ENCODE data around the gene SIVA1. TPM values are rescaled to one million over a fixed set of nuclear protein-coding genes. Genes with fewer than 3 reads are reported as not detected.

The SIVA1 gene
- total and polyA plus RNA-seq, 8 donors = 29.1 to 136 (median 42.6) TPM

DNA sequence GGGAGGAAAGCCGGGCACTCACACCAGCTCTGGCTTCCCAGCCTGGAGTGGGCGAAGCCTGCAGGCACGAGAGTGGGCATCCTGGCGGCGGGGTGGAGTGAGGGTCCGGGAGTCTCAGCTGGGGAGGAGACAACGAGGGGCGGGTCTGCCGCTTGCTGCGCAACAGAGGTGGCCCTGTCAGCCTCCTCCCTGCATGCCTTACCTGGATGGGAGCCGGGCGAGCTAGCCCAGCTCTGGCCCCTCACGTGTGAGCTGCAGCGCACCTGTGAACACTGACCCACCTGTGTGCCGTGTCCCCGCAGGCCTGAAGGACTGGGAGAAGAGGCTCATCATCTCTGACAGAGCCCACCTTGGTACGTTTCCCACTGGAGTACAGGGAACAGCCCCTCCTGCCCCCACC is 13.9 kb upstream of the SIVA1 start:
- H3K4me3 ChIP-seq = no peak overlapping the region
- no peaks in the 10 kb centered on the region for H3K9me3 ChIP-seq
- no peak for FAIRE-seq
- ATAC-seq = no peak
- H3K27me3 ChIP-seq = no peaks in the 10 kb centered on the region
- no peak overlapping the region for H3K27ac ChIP-seq
- WGBS, 2 donors = 94% methylated on average over 17 of the region's 17 CpGs
- TF ChIP-seq, protein P1, sequence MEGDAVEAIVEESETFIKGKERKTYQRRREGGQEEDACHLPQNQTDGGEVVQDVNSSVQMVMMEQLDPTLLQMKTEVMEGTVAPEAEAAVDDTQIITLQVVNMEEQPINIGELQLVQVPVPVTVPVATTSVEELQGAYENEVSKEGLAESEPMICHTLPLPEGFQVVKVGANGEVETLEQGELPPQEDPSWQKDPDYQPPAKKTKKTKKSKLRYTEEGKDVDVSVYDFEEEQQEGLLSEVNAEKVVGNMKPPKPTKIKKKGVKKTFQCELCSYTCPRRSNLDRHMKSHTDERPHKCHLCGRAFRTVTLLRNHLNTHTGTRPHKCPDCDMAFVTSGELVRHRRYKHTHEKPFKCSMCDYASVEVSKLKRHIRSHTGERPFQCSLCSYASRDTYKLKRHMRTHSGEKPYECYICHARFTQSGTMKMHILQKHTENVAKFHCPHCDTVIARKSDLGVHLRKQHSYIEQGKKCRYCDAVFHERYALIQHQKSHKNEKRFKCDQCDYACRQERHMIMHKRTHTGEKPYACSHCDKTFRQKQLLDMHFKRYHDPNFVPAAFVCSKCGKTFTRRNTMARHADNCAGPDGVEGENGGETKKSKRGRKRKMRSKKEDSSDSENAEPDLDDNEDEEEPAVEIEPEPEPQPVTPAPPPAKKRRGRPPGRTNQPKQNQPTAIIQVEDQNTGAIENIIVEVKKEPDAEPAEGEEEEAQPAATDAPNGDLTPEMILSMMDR (IDR thresholded peaks at IDR 0.05) = no peak
- intact Hi-C loops (cut with DNase I) = no loop called here
- peak in 2 of 6 donors; percentile 21 to 58 for DNase-seq
- no peaks in the 10 kb centered on the region for H3K36me3 ChIP-seq
- H3K4me1 ChIP-seq = no peaks in the 10 kb centered on the region

DNA sequence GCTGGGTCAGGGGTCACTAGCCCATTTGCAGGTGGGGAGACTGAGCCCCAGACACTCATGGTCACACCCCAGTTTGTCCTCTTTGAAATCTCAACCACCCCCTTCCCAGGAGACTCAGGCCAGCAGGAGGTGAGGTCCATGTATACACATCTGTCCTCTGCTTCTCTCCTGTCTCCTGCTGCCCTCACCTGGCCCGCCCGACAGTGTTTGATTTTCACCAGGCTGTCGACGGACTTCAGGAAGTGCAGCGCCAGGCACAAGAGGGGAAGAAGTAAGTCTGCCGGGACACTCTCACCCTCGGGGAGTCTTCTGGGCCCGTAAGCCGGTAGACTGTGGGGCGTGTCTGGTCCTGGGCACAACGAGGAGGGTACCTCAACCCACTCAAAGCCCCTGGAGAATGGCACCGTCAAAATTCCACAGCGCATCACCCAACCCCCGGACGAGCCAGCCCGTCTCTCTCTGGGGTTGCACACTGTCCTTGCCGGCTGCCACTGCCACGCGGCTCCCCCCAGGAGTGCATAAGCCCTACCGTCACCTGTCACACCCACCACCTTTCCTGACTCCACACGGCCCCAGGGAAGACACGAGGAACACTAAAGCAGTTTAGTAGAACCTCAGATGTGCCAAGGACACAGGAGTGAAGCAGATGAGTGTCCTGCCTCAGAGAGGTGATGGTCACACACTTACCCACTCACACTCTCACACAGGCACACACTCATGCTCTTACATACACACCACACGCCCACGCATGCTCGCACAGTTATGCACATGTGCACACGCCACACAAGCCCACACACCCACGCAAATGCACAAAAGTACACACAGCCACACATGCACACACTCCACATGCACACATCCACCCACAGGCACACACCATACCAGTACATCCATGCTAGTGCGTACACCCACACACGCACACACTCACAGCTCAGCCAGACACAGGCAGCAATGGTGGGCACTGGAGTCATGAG is 13.1 kb upstream of the SIVA1 start:
- TF ChIP-seq, protein P1 (IDR thresholded peaks at IDR 0.05) = no peak
- ATAC-seq (no peak), DNase-seq (peak in 1 of 6 donors; percentile 14), FAIRE-seq (no peak)
- no peak overlapping the region for H3K27ac ChIP-seq
- WGBS, 2 donors = 89 to 92% methylated on average over 28 to 29 of the region's 29 CpGs
- no peaks in the 10 kb centered on the region for H3K4me1 ChIP-seq
- H3K27me3 ChIP-seq = no peaks in the 10 kb centered on the region
- no peaks in the 10 kb centered on the region for H3K36me3 ChIP-seq
- H3K9me3 ChIP-seq = no peaks in the 10 kb centered on the region
- intact Hi-C loops (cut with DNase I) = no loop called here
- H3K4me3 ChIP-seq = no peak overlapping the region

- TF ChIP-seq, protein P1 (IDR thresholded peaks at IDR 0.05) = no peak
- no peaks in the 10 kb centered on the region for H3K36me3 ChIP-seq
- H3K4me3 ChIP-seq = no peak overlapping the region
- no peak overlapping the region for H3K27ac ChIP-seq
- no peak for FAIRE-seq
- H3K27me3 ChIP-seq = no peaks in the 10 kb centered on the region
- no peak for ATAC-seq
- no peaks in the 10 kb centered on the region for H3K9me3 ChIP-seq
- WGBS, 2 donors = 89 to 92% methylated on average over 29 of the region's 29 CpGs
- peak in 1 of 6 donors; percentile 24 for DNase-seq
- no peaks in the 10 kb centered on the region for H3K4me1 ChIP-seq
- intact Hi-C loops (cut with DNase I) = no loop called here
Measured at GRCh38 chr14:104741108-104741802, 11.7 kb upstream of the SIVA1 start.

- no peak for ATAC-seq
- Histone ChIP-seq H3K4me3 (no peak overlapping the region), H3K4me1 (no peaks in the 10 kb centered on the region), H3K9me3 (no peaks in the 10 kb centered on the region), H3K27me3 (no peaks in the 10 kb centered on the region), H3K27ac (no peak overlapping the region), H3K36me3 (no peaks in the 10 kb centered on the region)
- DNase-seq = peak in 2 of 6 donors; percentile 18 to 73
- TF ChIP-seq, protein P1 (IDR thresholded peaks at IDR 0.05) = no peak
- intact Hi-C loops (cut with DNase I) = no loop called here
- WGBS, 2 donors = 94 to 95% methylated on average over 23 of the region's 23 CpGs
- no peak for FAIRE-seq
Measured at GRCh38 chr14:104741803-104742251, 11.1 kb upstream of the SIVA1 start.
